ENCODE results near the gene GJB2.

GRCh38 chr13:20197361-20197834 lies 4.7 kb upstream of the GJB2 start:
- TF ChIP-seq CSDC2 (CRISPR knock-in tag; IDR thresholded peaks at IDR 0.05) (no peak), ZNF70 (CRISPR knock-in tag; IDR thresholded peaks at IDR 0.05) (no peak), TCF4 (CRISPR knock-in tag; IDR thresholded peaks at IDR 0.05; ENCODE audit: borderline replicate concordance) (no peak), BACH2 (CRISPR knock-in tag; IDR thresholded peaks at IDR 0.05; ENCODE audit: borderline replicate concordance) (no peak), ZFP30 (CRISPR knock-in tag; IDR thresholded peaks at IDR 0.05) (no peak), RARB (CRISPR knock-in tag; IDR thresholded peaks at IDR 0.05) (no peak), SNAI2 (CRISPR knock-in tag; IDR thresholded peaks at IDR 0.05) (no peak), ZC3H10 (CRISPR knock-in tag; IDR thresholded peaks at IDR 0.05) (no peak), ARNTL (CRISPR knock-in tag; IDR thresholded peaks at IDR 0.05; ENCODE audit: borderline replicate concordance, low read depth) (no peak), POU6F1 (CRISPR knock-in tag; IDR thresholded peaks at IDR 0.05; ENCODE audit: borderline replicate concordance, low read depth) (no peak), PATZ1 (CRISPR knock-in tag; IDR thresholded peaks at IDR 0.05; ENCODE audit: borderline replicate concordance) (no peak)
- TF ChIP-seq, protein P1, sequence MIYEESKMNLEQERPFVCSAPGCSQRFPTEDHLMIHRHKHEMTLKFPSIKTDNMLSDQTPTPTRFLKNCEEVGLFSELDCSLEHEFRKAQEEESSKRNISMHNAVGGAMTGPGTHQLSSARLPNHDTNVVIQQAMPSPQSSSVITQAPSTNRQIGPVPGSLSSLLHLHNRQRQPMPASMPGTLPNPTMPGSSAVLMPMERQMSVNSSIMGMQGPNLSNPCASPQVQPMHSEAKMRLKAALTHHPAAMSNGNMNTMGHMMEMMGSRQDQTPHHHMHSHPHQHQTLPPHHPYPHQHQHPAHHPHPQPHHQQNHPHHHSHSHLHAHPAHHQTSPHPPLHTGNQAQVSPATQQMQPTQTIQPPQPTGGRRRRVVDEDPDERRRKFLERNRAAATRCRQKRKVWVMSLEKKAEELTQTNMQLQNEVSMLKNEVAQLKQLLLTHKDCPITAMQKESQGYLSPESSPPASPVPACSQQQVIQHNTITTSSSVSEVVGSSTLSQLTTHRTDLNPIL (CRISPR knock-in tag; IDR thresholded peaks at IDR 0.05; ENCODE audit: low read depth): no peak
